BLaER1 treated with 17β-estradiol and CSF1 and Interleukin-3, amounts not matched to agents 10 nM and 100 nM (cell line): ENCODE results near the gene TMC2.
A peak's percentile ranks its signal among the peaks of the same experiment; 100 is the strongest.

Source experiments
- H3K27ac ChIP-seq, 11 experiments: shearing (Covaris generic); formaldehyde crosslinking; 2 replicates each; pipeline ENCODE4 v1.8.1; 2022
- H3K27me3 ChIP-seq, 11 experiments: shearing (Covaris generic); formaldehyde crosslinking; 2 replicates each; pipeline ENCODE4 v1.8.1; 2022
- H3K36me3 ChIP-seq, 11 experiments: shearing (Covaris generic); formaldehyde crosslinking; 2 replicates each; pipeline ENCODE4 v1.8.1; 2022
- H3K4me1 ChIP-seq, 10 experiments: shearing (Covaris generic); formaldehyde crosslinking; 2 replicates each; pipeline ENCODE4 v1.8.1; 2022
- H3K4me2 ChIP-seq, 11 experiments: shearing (Covaris generic); formaldehyde crosslinking; 2 replicates each; pipeline ENCODE4 v1.8.1; 2022
- H3K4me3 ChIP-seq, 10 experiments: shearing (Covaris generic); formaldehyde crosslinking; 2 replicates each; pipeline ENCODE4 v1.8.1; 2022
- H3K9ac ChIP-seq, 11 experiments: shearing (Covaris generic); formaldehyde crosslinking; 2 replicates each; pipeline ENCODE4 v1.8.1; 2022
- H3K9me3 ChIP-seq, 11 experiments: shearing (Covaris generic); formaldehyde crosslinking; replicated peaks in 1 of 11; 2 replicates each; pipeline ENCODE4 v1.8.1; 2022
- H4K20me1 ChIP-seq, 11 experiments: shearing (Covaris generic); formaldehyde crosslinking; 2 replicates each; pipeline ENCODE4 v1.8.1; 2022
- Cebpa-rat ChIP-seq, 11 experiments: shearing (Covaris generic); IDR thresholded peaks; 2 replicates each; pipeline ENCODE4 v1.8.1; 2022

TMC2 gene

DNA sequence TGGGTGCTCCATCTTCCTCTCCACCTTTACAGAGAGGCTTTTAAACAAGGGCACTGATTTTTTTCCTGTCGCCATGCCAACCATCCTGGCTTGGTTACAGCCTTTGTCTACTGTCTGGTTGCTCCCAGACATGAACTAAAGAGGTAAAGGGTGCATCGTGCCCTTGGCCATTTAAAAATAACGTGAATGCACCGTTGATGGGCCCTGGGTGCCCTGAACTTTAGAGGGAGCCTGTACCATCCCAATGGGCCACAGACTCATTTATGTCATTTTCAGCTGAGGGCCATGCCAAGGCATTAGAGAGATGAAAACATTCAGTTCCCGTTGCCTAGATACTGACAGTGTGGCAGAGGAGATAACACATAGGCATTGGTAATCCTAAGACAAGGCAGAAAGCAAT is 23.3 kb downstream of the TMC2 start:
- Histone ChIP-seq H3K27ac (no peak overlapping the region), H3K36me3 (no peaks in the 10 kb centered on the region), H3K4me3 (no peak overlapping the region), H3K9me3 (peaks cover 0 to 9% (median 3%) of the 10 kb centered on the region in 11 experiments; a peak in 6 of 22 replicates), H3K9ac (no peak overlapping the region), H3K4me1 (no peaks in the 10 kb centered on the region), H4K20me1 (no peaks in the 10 kb centered on the region), H3K27me3 (no peaks in the 10 kb centered on the region), H3K4me2 (no peak overlapping the region)
- TF ChIP-seq Cebpa-rat (IDR thresholded peaks at IDR 0.05): no peak

DNA sequence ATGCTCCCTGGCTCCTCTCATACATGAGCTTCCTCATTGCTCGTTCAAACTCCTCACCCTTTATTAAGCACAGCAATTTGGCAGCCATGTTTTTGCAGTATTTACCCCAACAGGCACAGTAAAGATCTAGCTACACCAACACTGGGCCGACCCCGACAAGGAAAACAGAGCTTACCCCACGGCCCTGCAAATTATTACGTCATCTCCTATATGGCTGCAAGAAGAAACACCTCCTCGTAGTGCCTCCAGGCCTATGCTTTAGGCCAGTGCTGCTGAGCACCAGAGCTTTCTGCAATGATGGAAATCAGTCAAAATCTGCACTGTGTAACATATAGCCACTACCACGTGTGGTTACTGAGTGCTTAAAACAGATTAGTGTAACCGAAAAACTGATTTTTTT is 26.7 kb downstream of the TMC2 start:
- H3K4me2 ChIP-seq: no peak overlapping the region
- no peaks in the 10 kb centered on the region for H3K27me3 ChIP-seq
- H3K36me3 ChIP-seq: no peaks in the 10 kb centered on the region
- no peak overlapping the region for H3K4me3 ChIP-seq
- no peaks in the 10 kb centered on the region for H4K20me1 ChIP-seq
- no peak overlapping the region for H3K27ac ChIP-seq
- H3K9me3 ChIP-seq: peaks cover 0 to 9% (median 3%) of the 10 kb centered on the region in 11 experiments; a peak in 6 of 22 replicates
- peak in 4 of 11 experiments; percentile 17 to 66 (median 38); a peak in 3 of 22 replicates for TF ChIP-seq Cebpa-rat (IDR thresholded peaks at IDR 0.05)
- H3K4me1 ChIP-seq: no peaks in the 10 kb centered on the region
- H3K9ac ChIP-seq: no peak overlapping the region

DNA sequence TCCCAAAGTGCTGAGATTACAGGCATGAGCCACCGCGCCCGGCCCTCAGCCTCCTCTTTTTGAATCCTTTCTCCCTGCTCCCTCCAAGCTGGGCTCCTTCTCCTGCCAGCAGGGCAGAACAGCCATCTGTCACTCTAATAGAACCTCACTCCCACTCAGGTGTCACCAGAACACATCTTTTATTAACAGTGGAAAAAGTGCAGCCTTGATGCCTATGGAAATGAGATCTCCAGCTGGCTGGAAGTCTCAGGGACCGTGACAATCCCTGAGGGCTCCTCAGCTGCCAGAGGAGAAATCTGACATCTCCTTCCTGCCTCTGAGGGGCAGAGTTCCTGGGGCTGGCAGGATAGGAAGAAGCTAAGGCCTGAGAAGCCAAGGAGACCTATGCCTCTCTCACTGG is 28.0 kb downstream of the TMC2 start:
- Histone ChIP-seq H3K9me3 (no peaks in the 10 kb centered on the region), H3K36me3 (no peaks in the 10 kb centered on the region), H4K20me1 (no peaks in the 10 kb centered on the region), H3K4me3 (no peak overlapping the region), H3K27me3 (no peaks in the 10 kb centered on the region), H3K9ac (no peak overlapping the region), H3K4me1 (peaks cover 0 to 3% (median 0%) of the 10 kb centered on the region in 10 experiments; a peak in 3 of 20 replicates), H3K4me2 (no peak overlapping the region), H3K27ac (no peak overlapping the region)
- TF ChIP-seq Cebpa-rat (IDR thresholded peaks at IDR 0.05): no peak

- no peaks in the 10 kb centered on the region for H3K9me3 ChIP-seq
- no peaks in the 10 kb centered on the region for H3K4me1 ChIP-seq
- TF ChIP-seq Cebpa-rat (IDR thresholded peaks at IDR 0.05): no peak
- H3K9ac ChIP-seq: no peak overlapping the region
- H3K36me3 ChIP-seq: no peaks in the 10 kb centered on the region
- no peaks in the 10 kb centered on the region for H4K20me1 ChIP-seq
- no peak overlapping the region for H3K4me2 ChIP-seq
- H3K27ac ChIP-seq: no peak overlapping the region
- H3K4me3 ChIP-seq: no peak overlapping the region
- no peaks in the 10 kb centered on the region for H3K27me3 ChIP-seq
Measured at GRCh38 chr20:2575682-2576081, 39.3 kb downstream of the TMC2 start.

DNA sequence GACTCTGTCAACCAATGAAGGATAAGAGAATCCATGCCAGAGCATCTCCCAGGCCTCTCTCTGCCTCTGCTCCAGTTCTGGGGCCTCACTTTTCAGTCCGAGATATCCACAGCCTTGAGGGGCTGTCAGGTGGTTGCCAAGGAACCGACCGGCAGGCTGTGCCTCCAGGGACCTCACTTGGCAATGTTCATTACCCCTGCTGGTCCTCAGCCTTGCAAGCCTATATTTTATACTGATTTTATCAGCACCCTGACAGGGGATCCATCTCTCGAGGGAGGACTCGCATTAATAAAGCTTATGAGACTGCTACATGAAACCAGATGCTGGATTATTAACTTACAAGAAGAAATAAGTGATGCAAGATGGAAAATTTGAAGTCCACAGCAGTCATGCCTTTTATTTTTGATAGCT is 39.9 kb downstream of the TMC2 start:
- H3K27me3 ChIP-seq: no peaks in the 10 kb centered on the region
- H3K9me3 ChIP-seq: no peaks in the 10 kb centered on the region
- TF ChIP-seq Cebpa-rat (IDR thresholded peaks at IDR 0.05): no peak
- no peak overlapping the region for H3K27ac ChIP-seq
- no peak overlapping the region for H3K9ac ChIP-seq
- no peaks in the 10 kb centered on the region for H3K4me1 ChIP-seq
- H3K36me3 ChIP-seq: no peaks in the 10 kb centered on the region
- H4K20me1 ChIP-seq: no peaks in the 10 kb centered on the region
- H3K4me2 ChIP-seq: no peak overlapping the region
- no peak overlapping the region for H3K4me3 ChIP-seq

DNA sequence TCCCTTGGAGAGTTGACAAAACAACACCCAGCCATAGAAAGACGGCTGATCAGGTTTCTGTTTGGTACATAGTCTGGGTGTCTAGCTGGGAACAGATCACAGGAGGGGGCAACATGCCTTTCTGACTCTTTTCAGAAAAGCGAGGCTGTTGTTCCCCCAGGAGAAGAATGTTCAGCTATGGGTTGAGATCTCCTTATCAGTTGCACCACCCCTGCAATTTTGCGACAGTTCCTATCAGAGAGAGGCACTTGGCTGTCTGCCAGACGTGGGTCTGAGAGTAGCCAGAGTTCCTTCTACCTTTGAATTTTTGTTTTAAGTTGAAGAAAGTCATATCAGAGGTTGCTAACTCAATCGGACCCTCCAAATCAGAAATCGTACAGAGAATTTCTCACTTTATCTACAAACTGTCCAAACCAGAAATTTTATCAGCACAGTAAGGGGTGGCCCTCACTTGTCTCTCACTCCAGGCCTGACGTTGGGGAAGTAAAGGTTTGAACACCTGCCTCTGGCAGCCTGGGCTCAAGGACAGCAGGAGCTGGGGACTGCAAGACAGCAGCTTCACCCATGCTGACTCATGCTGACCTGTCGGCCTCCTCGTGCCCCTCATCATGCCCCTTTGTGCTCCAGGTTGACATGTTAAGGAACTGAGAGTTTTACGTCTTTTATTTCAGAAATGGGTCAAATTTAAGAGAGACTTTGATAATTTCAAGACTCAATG is 42.3 kb downstream of the TMC2 start:
- H3K9ac ChIP-seq: no peak overlapping the region
- no peak overlapping the region for H3K4me2 ChIP-seq
- H3K27ac ChIP-seq: no peak overlapping the region
- 0 out of 22 replicates have a peak, but pooled peaks cover 0 to 2% (median 0%) of the 10 kb centered on the region in 11 experiments for H3K9me3 ChIP-seq
- H3K27me3 ChIP-seq: no peaks in the 10 kb centered on the region
- H3K4me1 ChIP-seq: no peaks in the 10 kb centered on the region
- H3K4me3 ChIP-seq: no peak overlapping the region
- no peaks in the 10 kb centered on the region for H4K20me1 ChIP-seq
- no peak for TF ChIP-seq Cebpa-rat (IDR thresholded peaks at IDR 0.05)
- H3K36me3 ChIP-seq: no peaks in the 10 kb centered on the region

DNA sequence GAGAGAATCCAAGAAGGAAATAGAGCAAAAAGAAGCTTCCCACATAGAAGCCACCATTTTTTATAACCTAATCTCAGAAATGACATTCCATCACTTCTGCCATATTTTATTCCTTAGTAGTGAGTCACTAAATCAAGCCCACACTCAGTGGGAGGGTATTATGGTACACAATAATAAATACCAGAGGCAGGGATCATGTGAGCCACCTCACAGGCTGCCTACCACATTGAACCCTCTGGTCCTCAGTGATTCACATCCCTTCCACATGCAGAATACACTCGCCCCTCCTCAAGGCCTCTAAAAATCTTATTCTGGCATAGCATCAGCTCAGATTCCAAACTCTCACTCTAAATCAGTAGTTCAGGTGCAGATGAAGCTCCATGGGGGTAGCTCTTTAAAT is 49.4 kb downstream of the TMC2 start:
- TF ChIP-seq Cebpa-rat (IDR thresholded peaks at IDR 0.05): no peak
- H3K4me2 ChIP-seq: no peak overlapping the region
- no peaks in the 10 kb centered on the region for H3K4me1 ChIP-seq
- no peak overlapping the region for H3K4me3 ChIP-seq
- 0 out of 22 replicates have a peak, but pooled peaks cover 0 to 5% (median 0%) of the 10 kb centered on the region in 11 experiments for H3K9me3 ChIP-seq
- no peak overlapping the region for H3K27ac ChIP-seq
- no peaks in the 10 kb centered on the region for H4K20me1 ChIP-seq
- no peak overlapping the region for H3K9ac ChIP-seq
- no peaks in the 10 kb centered on the region for H3K36me3 ChIP-seq
- H3K27me3 ChIP-seq: no peaks in the 10 kb centered on the region

DNA sequence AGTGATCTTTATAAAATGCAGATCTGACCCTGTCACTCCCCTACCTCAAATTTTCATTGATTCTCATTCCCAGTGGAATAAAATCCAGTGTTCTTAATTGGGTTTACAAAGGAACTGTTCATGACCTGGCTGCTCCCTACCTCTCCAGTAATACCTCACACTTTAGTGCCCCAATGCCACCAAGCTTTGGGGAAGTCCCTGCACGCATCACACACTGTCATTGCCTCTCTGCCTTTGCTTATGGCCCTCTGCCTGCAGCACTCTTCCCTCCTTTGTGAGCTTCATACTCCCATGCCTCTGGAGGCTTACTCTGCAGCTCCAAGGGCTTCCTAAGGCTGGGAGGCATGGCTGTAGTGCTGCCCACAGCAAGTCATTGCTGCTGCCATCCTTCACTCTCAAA is 57.4 kb downstream of the TMC2 start:
- Histone ChIP-seq H3K9ac (no peak overlapping the region), H3K27ac (no peak overlapping the region)
- TF ChIP-seq Cebpa-rat (IDR thresholded peaks at IDR 0.05): no peak

DNA sequence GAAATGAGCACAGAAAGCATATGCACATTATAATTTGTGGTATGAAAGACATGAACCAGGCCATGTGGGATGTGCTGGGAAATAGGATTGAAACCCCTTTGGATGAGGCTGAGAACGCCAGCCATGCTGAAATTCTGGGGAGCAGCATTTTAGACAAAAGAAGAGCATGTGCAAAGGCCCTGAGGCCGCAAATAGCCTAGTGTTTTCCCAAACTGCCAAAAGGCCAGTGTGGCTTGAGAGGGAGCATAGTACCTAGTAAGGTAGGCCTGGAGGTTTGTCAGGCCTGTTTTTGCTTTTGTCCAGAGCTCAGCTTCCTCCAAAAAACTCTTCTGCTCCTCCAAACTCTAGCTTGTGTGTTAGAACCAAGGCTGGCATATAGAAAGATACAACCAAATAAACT is 58.7 kb downstream of the TMC2 start:
- no peak overlapping the region for H3K4me2 ChIP-seq
- H3K27ac ChIP-seq: no peak overlapping the region
- no peaks in the 10 kb centered on the region for H3K4me1 ChIP-seq
- TF ChIP-seq Cebpa-rat (IDR thresholded peaks at IDR 0.05): no peak
- peaks cover 0 to 10% (median 4%) of the 10 kb centered on the region in 11 experiments; a peak in 9 of 22 replicates for H3K9me3 ChIP-seq
- no peak overlapping the region for H3K4me3 ChIP-seq
- no peaks in the 10 kb centered on the region for H3K27me3 ChIP-seq
- H3K9ac ChIP-seq: no peak overlapping the region
- no peaks in the 10 kb centered on the region for H4K20me1 ChIP-seq
- no peaks in the 10 kb centered on the region for H3K36me3 ChIP-seq

More for the DNA sequence above, 57.4 kb downstream of the TMC2 start:
- Histone ChIP-seq H3K4me1 (no peaks in the 10 kb centered on the region), H3K4me2 (no peak overlapping the region), H3K36me3 (no peaks in the 10 kb centered on the region), H3K27me3 (no peaks in the 10 kb centered on the region), H3K4me3 (no peak overlapping the region), H4K20me1 (no peaks in the 10 kb centered on the region), H3K9me3 (peaks cover 0 to 10% (median 4%) of the 10 kb centered on the region in 11 experiments; a peak in 9 of 22 replicates)

- Histone ChIP-seq H3K9ac (no peak overlapping the region), H3K4me2 (no peak overlapping the region), H4K20me1 (no peaks in the 10 kb centered on the region), H3K4me3 (no peak overlapping the region), H3K27ac (no peak overlapping the region), H3K9me3 (peaks cover 0 to 10% (median 4%) of the 10 kb centered on the region in 11 experiments; a peak in 9 of 22 replicates), H3K4me1 (no peaks in the 10 kb centered on the region), H3K36me3 (no peaks in the 10 kb centered on the region), H3K27me3 (no peaks in the 10 kb centered on the region)
- TF ChIP-seq Cebpa-rat (IDR thresholded peaks at IDR 0.05): no peak
Measured at GRCh38 chr20:2596673-2597279, 60.4 kb downstream of the TMC2 start.
